Posterior cingulate gyrus (tissue), 11 donors: ENCODE data around the gene MACROD2.
"Not testable (repeated sequence)": the region's sequence is repeated elsewhere in the genome, so short reads cannot be mapped to it uniquely, and the experiment has no call there.

Experiments used
- DNase-seq, 10 donors: peaks; one replicate each; pipeline versions ENCODE4 v3.0.0 to v3.0.0-alpha.2; 2020 to 2021; ENCODE audit warnings: mixed read lengths in 3 of 10
- intact Hi-C: fragments of 100-400 bp; cut with DNase I; formaldehyde crosslinking; loops from one replicate; pipeline ENCODE4 v1.15.1; 2023

The MACROD2 gene

GRCh38 chr20:15098351-15098750, 1103.0 kb downstream of the MACROD2 start:
- intact Hi-C loops: no loop called here
- DNase-seq: no peak

GRCh38 chr20:15099130-15099529, 1103.8 kb downstream of the MACROD2 start:
- DNase-seq: no peak
- intact Hi-C loops: no loop called here

- intact Hi-C loops: no loop called here
- no peak for DNase-seq
Observed at GRCh38 chr20:15100506-15101160, 1105.3 kb downstream of the MACROD2 start.

GRCh38 chr20:15107931-15108330, 1112.6 kb downstream of the MACROD2 start:
- DNase-seq: no peak
- intact Hi-C loops: no loop called here

- intact Hi-C loops: no loop called here
- no peak for DNase-seq
Observed at GRCh38 chr20:15109494-15109893, 1114.2 kb downstream of the MACROD2 start.

- intact Hi-C loops: no loop called here
- DNase-seq: no peak
Observed at GRCh38 chr20:15111654-15112053, 1116.3 kb downstream of the MACROD2 start.

GRCh38 chr20:15113144-15113773, 1117.9 kb downstream of the MACROD2 start:
- intact Hi-C loops: no loop called here
- no peak for DNase-seq

- DNase-seq: no peak
- intact Hi-C loops: no loop called here
Observed at GRCh38 chr20:15119852-15120487, 1124.7 kb downstream of the MACROD2 start.

GRCh38 chr20:15122613-15123012, 1127.3 kb downstream of the MACROD2 start:
- no peak for DNase-seq
- intact Hi-C loops: no loop called here

- DNase-seq: no peak
- intact Hi-C loops: no loop called here
Observed at GRCh38 chr20:15131176-15131575, 1135.9 kb downstream of the MACROD2 start.

- intact Hi-C loops: no loop called here
- DNase-seq: no peak
Observed at GRCh38 chr20:15138548-15139126, 1143.3 kb downstream of the MACROD2 start.

- intact Hi-C loops: no loop called here
- no peak for DNase-seq
Observed at GRCh38 chr20:15139522-15139921, 1144.2 kb downstream of the MACROD2 start.

- intact Hi-C loops: no loop called here
- DNase-seq: no peak
Observed at GRCh38 chr20:15140286-15140685, 1145.0 kb downstream of the MACROD2 start.

- intact Hi-C loops, DNase-seq: not testable (repeated sequence)
Observed at GRCh38 chr20:15140940-15141339, 1145.6 kb downstream of the MACROD2 start.

GRCh38 chr20:15141861-15142260, 1146.5 kb downstream of the MACROD2 start:
- DNase-seq: no peak
- intact Hi-C loops: no loop called here

GRCh38 chr20:15143478-15143877, 1148.2 kb downstream of the MACROD2 start:
- intact Hi-C loops: no loop called here
- no peak for DNase-seq

- intact Hi-C loops: no loop called here
- DNase-seq: no peak
Observed at GRCh38 chr20:15144916-15145315, 1149.6 kb downstream of the MACROD2 start.

GRCh38 chr20:15146948-15147347, 1151.6 kb downstream of the MACROD2 start:
- intact Hi-C loops: no loop called here
- no peak for DNase-seq

GRCh38 chr20:15154070-15154469, 1158.8 kb downstream of the MACROD2 start:
- intact Hi-C loops: no loop called here

GRCh38 chr20:15155848-15156401, 1160.6 kb downstream of the MACROD2 start:
- DNase-seq: no peak
- intact Hi-C loops: no loop called here

More at GRCh38 chr20:15154070-15154469, 1158.8 kb downstream of the MACROD2 start:
- no peak for DNase-seq

- DNase-seq: no peak
- intact Hi-C loops: no loop called here
Observed at GRCh38 chr20:15158533-15158932, 1163.2 kb downstream of the MACROD2 start.
